Cardiac atrium fibroblast (primary cell): ENCODE data around the gene WASHC2A. TPM values are rescaled to one million over a fixed set of nuclear protein-coding genes. Genes with fewer than 3 reads are reported as not detected.

Experiments
- total RNA-seq: library from RNA; depleted of rRNA; stranded (reverse); fragments of >200 nt; gene quantifications from 2 replicates; pipeline ENCODE4 v1.2.3, GENCODE V29; 2015

The WASHC2A gene, protein sequence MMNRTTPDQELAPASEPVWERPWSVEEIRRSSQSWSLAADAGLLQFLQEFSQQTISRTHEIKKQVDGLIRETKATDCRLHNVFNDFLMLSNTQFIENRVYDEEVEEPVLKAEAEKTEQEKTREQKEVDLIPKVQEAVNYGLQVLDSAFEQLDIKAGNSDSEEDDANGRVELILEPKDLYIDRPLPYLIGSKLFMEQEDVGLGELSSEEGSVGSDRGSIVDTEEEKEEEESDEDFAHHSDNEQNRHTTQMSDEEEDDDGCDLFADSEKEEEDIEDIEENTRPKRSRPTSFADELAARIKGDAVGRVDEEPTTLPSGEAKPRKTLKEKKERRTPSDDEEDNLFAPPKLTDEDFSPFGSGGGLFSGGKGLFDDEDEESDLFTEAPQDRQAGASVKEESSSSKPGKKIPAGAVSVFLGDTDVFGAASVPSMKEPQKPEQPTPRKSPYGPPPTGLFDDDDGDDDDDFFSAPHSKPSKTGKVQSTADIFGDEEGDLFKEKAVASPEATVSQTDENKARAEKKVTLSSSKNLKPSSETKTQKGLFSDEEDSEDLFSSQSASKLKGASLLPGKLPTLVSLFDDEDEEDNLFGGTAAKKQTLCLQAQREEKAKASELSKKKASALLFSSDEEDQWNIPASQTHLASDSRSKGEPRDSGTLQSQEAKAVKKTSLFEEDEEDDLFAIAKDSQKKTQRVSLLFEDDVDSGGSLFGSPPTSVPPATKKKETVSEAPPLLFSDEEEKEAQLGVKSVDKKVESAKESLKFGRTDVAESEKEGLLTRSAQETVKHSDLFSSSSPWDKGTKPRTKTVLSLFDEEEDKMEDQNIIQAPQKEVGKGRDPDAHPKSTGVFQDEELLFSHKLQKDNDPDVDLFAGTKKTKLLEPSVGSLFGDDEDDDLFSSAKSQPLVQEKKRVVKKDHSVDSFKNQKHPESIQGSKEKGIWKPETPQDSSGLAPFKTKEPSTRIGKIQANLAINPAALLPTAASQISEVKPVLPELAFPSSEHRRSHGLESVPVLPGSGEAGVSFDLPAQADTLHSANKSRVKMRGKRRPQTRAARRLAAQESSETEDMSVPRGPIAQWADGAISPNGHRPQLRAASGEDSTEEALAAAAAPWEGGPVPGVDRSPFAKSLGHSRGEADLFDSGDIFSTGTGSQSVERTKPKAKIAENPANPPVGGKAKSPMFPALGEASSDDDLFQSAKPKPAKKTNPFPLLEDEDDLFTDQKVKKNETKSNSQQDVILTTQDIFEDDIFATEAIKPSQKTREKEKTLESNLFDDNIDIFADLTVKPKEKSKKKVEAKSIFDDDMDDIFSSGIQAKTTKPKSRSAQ (N-terminal part only)
- total RNA-seq, result 24.7 and 34.2 TPM in 2 replicates

DNA sequence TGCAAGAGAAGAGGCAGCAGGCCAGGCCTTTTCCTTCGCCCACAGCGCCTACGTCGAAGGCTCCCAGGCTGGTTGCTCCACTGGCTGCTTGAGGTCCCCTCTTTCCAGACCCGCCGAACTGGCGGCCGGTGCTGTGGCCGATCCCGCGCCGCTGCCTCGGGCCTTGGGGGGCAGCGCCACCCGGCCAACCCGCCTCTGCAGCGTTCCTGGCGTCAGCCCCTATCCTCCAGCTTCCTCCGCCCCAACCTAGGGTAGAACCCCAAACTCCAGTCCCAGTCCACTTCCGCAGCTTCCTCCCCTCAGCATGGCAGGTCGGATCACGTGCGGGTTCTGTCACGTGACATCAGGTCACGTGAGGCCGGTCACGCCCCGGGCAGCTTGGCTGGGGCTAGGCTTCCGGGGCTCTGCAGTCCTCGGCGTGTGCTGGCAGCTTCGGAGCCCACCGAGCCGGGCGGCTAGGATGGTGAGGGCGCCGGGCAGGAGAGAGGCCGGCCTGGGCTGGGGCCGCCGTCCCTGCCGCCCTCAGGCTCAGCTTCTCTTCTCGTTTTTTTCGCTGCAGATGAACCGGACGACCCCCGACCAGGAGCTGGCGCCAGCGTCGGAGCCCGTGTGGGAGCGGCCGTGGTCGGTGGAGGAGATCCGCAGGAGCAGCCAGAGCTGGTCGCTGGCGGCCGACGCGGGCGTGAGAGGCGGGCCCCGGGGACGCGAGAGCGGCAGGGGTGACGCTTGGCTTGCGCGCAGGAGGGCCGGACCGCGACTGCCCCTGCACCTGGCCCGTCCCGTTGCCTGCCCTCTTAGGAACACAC is at the start of gene WASHC2A:
TSS of gene WASHC2A (plus strand) at position 409 of the 806 bp plus-strand sequence. CDS start at position 461, 52 bp downstream.

Other genes starting within 250 kb of the WASHC2A start
- 12.6 and 14.3 TPM in 2 replicates for gene PARG, start 125.9 kb upstream of the WASHC2A start, total RNA-seq
- 8.7 and 12.8 TPM in 2 replicates for gene TIMM23B, start 125.9 kb upstream of the WASHC2A start, total RNA-seq
- gene AGAP6, start 79.5 kb upstream of the WASHC2A start, total RNA-seq, result 2.5 and 4.4 TPM in 2 replicates
- gene ASAH2, start 183.6 kb downstream of the WASHC2A start, total RNA-seq, result under 0.01 and 7.3 TPM in 2 replicates